G401 (cell line): ENCODE results near the gene TENT4B. TPM values are rescaled to one million over a fixed set of nuclear protein-coding genes. Genes with fewer than 3 reads are reported as not detected.

Experiments used
- DNase-seq: peaks from one replicate; pipeline ENCODE4 v3.0.0-alpha.2; 2015; ENCODE audit warnings: low spot score
- in situ Hi-C: cut with HindIII; loops from 2 replicates; pipeline ENCODE4 v1.10.0; 2016; ENCODE audit warnings: low sequenced_read_pairs, mixed read lengths
- total RNA-seq: library from RNA; depleted of rRNA; stranded (reverse); fragments of >200 nt; shearing (Covaris generic); gene quantifications from 2 replicates; pipeline ENCODE4 v1.2.3, GENCODE V29; 2014; rRNA removed

The TENT4B gene
- total RNA-seq, 1 experiment from 2014 or later: 9.2 TPM

GRCh38 chr16:50275428-50276325 is 122.6 kb downstream of the TENT4B start:
- in situ Hi-C loops: no loop called here
- DNase-seq: no peak

GRCh38 chr16:50276326-50276640 is 123.2 kb downstream of the TENT4B start:
- no peak for DNase-seq
- in situ Hi-C loops: no loop called here

- DNase-seq: no peak
- in situ Hi-C loops: no loop called here
These were observed 123.9 kb downstream of the TENT4B start for GRCh38 chr16:50276801-50277555.

- DNase-seq: no peak
- in situ Hi-C loops: no loop called here
These were observed 125.1 kb downstream of the TENT4B start for GRCh38 chr16:50278251-50278650.

- in situ Hi-C loops: no loop called here
- DNase-seq: no peak
These were observed 126.4 kb downstream of the TENT4B start for GRCh38 chr16:50279504-50279865.

- DNase-seq: no peak
- in situ Hi-C loops: no loop called here
These were observed 127.8 kb downstream of the TENT4B start for GRCh38 chr16:50280932-50281331.

Other genes starting within 250 kb of the TENT4B start
- gene CNEP1R1, start 128.1 kb upstream of the TENT4B start, total RNA-seq: 12.2 and 22.5 TPM in 2 replicates
- gene HEATR3, start 87.3 kb upstream of the TENT4B start, total RNA-seq: 16.8 and 22.1 TPM in 2 replicates
- gene ADCY7, start 113.2 kb downstream of the TENT4B start, total RNA-seq: 0.31 and 1.7 TPM in 2 replicates
- 54.5 and 55.5 TPM in 2 replicates for gene BRD7, start 215.7 kb downstream of the TENT4B start, total RNA-seq